ENCODE data around the gene SGMS1.

SGMS1 gene

GRCh38 chr10:50635286-50635685, 11.5 kb upstream of the SGMS1 start:
- DNase-seq, result no peak

- DNase-seq, result no peak
Observed at GRCh38 chr10:50634479-50634878, 10.7 kb upstream of the SGMS1 start.

- DNase-seq, result no peak
Observed at GRCh38 chr10:50631052-50631451, 7.3 kb upstream of the SGMS1 start.

- no peak for DNase-seq
Observed at GRCh38 chr10:50629495-50630122, 5.9 kb upstream of the SGMS1 start.

GRCh38 chr10:50627896-50628295, 4.1 kb upstream of the SGMS1 start:
- DNase-seq, result no peak

GRCh38 chr10:50627443-50627842, 3.7 kb upstream of the SGMS1 start:
- DNase-seq, result no peak

- DNase-seq, result no peak
Observed at GRCh38 chr10:50625649-50626132, 1.9 kb upstream of the SGMS1 start.

- peak; percentile 45 for DNase-seq
Observed at GRCh38 chr10:50624866-50625501, 1.2 kb upstream of the SGMS1 start.

- peak; percentile 84 for DNase-seq
Observed at GRCh38 chr10:50624413-50624865, 683 bp upstream of the SGMS1 start.

GRCh38 chr10:50622706-50623662, 772 bp downstream of the SGMS1 start:
- peak; percentile 33 for DNase-seq

GRCh38 chr10:50621968-50622705, 1.6 kb downstream of the SGMS1 start:
- peak; percentile 59 for DNase-seq

GRCh38 chr10:50620899-50621298, 2.9 kb downstream of the SGMS1 start:
- no peak for DNase-seq

- DNase-seq, result no peak
Observed at GRCh38 chr10:50619882-50620281, 3.9 kb downstream of the SGMS1 start.

- no peak for DNase-seq
Observed at GRCh38 chr10:50619166-50619565, 4.6 kb downstream of the SGMS1 start.

GRCh38 chr10:50618624-50619023, 5.1 kb downstream of the SGMS1 start:
- no peak for DNase-seq

GRCh38 chr10:50615658-50616057, 8.1 kb downstream of the SGMS1 start:
- DNase-seq, result no peak

GRCh38 chr10:50614444-50615137, 9.2 kb downstream of the SGMS1 start:
- DNase-seq, result no peak

GRCh38 chr10:50613726-50614443, 9.9 kb downstream of the SGMS1 start:
- no peak for DNase-seq

- no peak for DNase-seq
Observed at GRCh38 chr10:50613150-50613549, 10.6 kb downstream of the SGMS1 start.

GRCh38 chr10:50610368-50610767, 13.4 kb downstream of the SGMS1 start:
- no peak for DNase-seq

- no peak for DNase-seq
Observed at GRCh38 chr10:50607356-50607925, 16.3 kb downstream of the SGMS1 start.

Data from effector CD8-positive, alpha-beta T cell (primary cell).